Fibroblast of peridontal ligament (primary cell): ENCODE data around the gene COLEC12.

Experiments used
- DNase-seq: peaks from one replicate; pipeline ENCODE4 v3.0.0-alpha.2; 2010; ENCODE audit errors: extremely low read depth

COLEC12 gene

DNA sequence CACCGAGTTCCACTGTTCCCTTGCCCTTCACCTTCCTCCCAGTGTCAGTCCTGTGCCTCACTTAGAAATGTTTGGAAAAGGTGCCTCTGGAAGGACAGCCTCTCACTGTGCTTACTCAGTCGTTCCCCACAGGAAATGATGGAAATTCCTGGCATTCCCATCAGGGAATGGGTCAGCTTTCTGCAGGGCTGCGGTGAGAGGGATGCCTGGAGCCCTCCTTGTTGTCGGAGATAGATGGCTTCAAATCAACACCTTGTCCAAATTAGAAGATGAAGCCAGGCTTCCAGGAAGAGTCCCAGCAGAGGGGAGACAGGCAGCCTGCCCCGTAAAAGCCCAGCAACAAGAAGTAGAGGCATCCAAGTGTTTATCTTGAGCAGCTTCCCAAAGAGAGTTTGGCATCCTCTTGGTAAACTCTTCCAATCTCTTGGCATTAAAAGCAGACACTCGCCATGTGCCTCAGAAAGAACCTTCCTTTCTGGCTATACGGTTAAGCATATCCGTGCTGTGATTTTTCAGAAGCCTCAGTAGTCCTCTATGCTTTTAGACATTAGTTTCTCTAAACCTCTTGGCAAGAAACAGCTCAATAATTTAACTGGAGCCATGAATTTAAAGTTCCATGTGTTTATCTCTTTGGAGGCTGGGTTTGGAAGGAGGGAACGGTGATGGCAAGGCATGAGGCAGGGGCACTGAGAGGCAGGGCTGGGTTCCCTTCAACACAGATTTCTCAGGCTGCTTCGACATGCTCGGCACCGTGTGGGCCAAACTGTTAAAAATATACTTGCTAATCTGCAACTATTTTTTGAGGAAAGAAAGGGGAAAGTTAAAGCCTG is 25.1 kb downstream of the COLEC12 start:
- DNase-seq: peak; percentile 86

- no peak for DNase-seq
Observed at GRCh38 chr18:474416-474815, 26.1 kb downstream of the COLEC12 start.

DNA sequence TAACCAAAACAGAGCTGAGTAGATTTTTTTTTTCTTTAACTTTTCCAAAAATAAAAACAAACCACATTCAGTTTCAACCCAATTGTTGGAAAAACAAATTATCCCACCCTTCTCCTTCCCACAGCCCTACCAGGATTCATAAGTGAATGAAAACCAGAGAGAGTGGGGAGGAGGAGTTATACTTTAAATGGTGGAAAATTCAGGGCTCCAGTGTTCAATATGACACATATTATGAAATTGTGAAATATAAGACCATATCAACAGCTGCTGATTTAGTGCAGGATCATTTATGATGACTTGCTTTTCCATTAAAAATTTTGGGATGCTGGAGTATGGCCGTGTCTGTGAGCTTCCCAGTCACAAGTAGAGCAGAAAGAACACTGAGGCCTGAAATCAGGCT is 26.7 kb downstream of the COLEC12 start:
- DNase-seq: peak; percentile 76

DNA sequence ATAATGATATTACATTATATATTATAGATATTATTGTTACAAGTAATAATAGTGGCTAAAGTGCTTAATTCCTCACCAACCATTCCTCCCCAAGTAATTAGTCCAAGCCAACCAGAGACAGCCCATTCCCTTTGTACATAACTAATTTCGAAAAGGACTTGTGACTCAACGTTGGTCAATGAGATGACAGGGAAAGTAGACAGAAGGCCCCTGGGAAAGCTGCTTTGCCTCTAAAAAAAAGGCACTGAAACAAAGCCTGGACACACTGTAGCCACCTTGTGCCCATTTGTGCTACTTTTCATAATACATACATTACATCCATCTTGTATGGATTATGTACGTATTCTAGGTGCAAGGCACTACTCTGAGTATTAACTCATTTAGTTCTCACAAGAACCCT is 28.8 kb downstream of the COLEC12 start:
- DNase-seq: no peak

DNA sequence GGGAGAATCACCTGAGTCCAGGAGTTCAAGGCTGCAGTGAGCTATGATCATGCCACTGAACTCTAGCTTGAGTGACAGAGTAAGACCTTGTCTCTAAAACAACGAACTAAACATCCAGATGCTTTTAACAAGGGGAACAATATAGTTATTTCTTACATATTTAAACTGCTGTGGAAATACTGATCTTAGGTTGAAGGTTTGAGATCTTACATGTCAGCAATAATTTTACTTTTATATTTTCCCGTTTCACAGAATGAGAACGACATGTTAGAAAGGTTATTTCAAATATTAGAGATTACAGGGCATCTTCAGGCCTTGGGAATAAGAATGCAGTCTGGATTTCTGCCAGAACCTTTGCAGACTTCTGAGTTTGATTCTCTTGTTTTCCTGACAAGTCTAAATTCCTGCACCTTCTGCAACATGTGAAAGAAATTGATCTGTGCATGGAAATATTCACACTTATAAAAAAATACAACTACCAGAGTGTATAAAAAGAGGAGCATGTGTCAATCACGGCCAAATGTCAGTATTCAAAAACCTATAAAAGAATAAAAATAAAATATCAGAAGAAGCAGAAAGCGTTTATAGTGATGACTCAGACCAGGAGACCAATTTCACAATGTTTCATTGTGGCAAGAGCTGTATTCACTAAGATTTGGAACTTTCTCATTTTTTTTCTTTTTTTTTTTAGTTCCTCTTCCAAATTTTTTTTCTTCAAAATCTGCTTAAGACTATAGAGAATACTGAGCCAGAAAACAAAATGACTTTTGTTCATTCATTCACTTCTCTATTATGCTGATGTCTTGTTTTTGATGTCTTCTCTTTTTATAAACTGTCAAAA is 29.6 kb downstream of the COLEC12 start:
- peak; percentile 93 for DNase-seq

- no peak for DNase-seq
Observed at GRCh38 chr18:468955-469790, 31.3 kb downstream of the COLEC12 start.

DNA sequence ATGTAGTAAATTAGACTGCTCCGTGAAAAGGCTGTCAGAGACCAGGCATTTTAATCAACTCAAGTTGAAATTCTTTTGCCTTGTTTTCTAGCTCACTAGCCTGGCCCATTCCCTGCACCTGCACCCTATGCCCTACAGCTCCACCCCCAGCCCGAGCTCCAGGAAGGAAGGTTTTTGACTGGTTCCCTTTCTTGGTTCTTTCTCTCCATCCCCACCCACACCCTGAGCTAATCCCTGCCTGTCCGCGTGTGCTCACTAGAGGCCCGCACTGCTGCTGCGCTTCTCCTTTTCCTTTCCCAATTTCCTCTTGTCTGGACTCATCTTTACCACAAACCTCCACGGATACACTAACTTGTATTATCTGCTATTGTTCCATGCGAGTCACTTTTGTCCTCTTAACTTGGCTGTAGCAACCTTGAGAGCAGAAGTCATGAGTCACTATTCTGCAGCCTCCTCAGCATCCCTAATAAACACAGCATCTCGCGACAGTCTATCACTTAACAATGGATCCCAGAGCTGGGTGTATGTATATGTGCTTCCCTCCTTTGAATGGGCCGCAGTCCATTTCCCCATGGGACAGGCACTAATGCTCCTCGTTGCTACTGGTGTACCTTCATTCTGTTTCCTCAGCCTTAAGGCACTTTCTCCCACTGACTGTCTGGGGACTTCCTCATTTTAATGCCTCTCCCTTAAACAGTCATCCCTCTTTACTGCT is 36.5 kb downstream of the COLEC12 start:
- no peak for DNase-seq

DNA sequence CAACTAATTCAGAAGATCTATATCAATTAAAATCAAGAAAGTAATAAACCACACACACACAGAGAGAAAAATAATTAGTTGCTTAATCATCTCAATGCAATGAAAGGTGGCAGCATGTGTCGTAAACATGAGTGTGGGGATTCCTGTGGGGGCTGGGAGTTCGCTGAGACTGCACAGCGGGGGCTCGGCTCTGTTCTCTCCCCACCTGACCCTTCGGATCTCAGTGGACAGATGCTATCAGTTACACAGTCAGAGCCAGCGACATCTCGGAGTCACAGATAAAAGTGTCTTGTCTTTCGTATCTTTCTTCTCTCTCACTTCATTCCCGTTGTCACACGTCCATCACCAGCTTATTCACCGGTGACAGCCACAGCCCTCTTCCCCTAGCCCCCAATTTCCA is 37.1 kb downstream of the COLEC12 start:
- no peak for DNase-seq

DNA sequence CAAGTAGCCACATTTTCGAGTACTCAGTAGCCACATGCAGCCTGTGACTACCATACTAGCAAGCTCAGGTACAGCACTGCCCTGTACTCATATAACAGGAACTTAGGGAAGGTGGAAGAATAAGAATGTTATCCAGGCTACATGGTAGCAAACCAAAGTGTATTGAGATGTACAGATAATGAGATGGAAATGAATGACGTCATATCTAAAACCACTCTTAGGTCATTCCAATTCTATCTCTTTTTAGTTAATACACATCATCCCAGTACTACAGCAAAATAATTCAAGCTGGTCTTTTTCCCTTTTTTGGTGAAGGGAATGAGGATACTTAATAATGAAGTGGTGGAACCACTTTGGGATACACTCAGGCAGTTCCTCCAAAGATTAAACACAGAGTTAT is 38.7 kb downstream of the COLEC12 start:
- DNase-seq: no peak

DNA sequence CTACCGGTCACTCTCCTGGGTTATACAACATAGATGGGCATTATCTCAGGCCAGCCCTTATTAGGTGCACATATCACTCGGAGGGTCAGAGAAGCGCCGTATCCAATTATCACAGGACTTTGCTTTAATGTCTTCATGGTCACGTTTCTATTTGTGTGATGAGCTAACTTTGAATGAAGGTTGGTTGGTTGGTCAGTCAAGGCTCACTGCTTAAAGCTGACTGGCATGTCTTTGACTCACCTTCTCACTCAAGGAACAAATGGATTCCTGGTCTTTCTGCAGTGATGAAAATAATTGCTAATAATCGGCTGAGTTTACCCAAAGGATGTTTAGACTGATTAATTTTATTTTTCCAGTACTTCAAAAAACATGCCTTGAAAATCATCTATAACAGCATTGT is 39.7 kb downstream of the COLEC12 start:
- DNase-seq: no peak

DNA sequence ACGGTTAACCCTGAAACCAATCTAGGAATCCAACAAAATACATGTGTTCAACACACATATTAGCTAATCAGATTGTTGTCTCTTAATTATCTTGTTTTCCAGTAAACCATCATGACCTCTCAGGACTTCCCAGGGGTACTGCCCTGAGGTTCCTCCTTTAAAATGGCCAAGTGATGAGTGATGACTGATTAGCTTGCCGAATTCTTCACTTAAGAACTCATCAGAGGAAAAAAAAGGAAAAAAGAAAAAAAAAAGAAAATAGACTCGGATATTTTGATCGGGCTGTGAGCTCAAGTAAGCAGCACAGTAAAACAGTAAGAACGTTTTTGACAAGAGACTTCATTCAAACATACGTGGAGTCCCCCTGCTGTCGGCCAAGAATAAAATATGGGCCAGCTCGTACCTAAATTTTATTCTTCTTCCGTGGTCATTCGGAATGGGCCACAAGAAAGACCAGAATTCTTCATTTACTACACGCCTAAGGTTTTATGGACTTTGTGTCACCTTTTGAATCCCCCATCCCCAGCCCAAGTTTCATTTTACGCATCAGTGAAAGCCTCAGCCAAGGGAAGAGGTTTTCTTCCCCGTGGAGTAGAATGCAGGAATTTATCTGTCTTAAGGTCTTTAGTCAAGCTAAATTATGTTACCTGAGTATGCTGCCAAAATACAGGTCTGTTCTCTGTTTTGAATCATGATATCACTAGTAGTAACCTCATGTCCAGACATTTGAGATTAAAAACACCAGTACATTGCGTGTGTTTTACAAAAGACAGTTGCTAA is 40.5 kb downstream of the COLEC12 start:
- DNase-seq: peak; percentile 61

DNA sequence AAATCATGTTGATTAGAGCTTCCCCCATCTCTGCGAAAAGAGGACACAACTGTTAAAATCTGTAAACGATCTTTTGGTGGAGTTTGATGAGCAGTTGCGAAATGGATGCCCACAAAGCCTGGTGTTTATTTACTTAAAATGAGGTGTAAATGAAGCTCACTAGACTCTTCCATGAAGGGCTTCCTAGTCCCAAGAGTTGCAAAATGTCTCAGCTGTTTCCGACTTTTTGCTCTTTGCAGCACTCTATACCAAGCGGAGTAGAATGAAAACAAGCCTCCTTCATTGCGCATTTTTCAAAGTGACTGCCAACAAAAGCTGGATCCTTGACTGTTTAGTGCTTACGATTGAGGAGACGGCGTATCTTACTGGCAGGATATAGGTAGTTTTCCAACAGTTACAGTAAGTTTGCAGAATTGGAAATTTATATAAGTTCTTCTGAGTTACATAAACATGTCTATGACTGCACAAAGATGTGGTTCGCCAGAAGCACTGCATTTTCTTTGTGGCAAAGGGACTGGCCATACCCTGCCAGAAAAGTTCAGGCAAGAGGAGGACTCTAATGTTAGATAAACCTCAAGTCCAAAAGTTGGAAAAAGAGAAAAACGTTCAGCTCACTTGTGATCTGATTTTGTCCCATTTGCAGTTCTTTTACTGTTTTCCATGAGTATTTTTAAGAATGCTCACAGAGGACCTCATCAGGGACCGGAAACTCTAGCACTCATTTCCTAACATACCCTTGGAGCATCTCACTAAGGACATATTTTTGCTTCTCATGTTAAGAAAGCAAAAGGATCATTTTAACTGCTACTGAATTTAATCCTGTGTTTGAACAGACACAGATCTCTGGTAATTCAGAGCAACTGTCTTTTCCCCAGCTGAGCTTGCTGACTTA is 42.7 kb downstream of the COLEC12 start:
- peak; percentile 88 for DNase-seq

DNA sequence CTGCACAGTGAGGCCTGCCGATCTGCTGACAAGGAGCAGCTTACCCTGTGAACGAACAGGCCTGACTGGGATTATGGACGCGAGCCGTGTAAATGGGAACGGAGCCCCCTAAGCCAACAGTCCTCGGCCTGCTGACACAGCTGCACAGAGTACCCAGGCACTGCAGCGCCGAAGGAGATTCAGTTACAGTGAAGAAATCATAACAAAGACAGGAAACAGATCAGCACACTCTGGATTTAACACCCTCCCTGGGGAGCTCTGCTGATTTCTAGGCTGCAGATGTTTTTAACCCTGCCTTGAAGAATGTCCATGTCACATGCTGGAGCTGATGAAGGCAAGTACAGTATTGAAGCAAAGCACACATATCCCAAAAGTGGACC is 43.4 kb downstream of the COLEC12 start:
- peak; percentile 99 for DNase-seq

DNA sequence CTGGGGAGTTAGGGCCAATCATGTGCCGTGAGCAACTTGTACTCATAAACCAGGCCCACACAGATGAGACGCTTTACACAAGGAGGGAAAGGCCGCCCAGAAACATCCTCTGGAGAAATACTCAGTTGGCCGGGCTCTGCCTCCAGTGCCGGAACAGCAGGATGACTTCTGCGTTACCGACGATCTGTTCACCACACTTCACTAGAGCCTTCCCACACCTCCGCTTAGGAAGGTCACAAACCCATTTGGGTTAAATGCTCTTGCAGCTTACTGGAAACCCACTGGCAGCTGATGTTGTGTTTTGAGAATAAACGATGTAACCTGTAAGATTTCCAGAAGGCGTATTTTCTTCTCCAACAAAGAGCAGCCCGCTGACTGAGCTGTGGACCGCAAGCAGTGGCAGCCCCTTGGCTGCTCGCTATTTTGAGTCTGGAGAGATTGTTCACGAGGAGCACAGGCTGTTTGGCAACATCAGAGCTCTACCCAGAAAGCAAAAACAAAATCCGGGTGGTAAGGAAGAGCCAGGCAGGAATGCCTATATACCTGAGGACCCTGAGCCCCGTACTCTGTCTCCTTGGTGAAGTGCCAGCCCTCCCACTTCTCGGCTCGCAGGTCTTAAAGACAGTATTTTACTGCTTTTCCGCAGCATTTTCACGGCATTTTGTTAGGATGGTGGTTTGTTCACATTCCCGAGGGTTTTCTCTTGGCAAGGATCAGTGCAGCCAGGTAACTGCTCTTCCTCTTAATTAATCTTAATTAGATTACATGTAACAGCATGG is 44.0 kb downstream of the COLEC12 start:
- peak; percentile 85 for DNase-seq

DNA sequence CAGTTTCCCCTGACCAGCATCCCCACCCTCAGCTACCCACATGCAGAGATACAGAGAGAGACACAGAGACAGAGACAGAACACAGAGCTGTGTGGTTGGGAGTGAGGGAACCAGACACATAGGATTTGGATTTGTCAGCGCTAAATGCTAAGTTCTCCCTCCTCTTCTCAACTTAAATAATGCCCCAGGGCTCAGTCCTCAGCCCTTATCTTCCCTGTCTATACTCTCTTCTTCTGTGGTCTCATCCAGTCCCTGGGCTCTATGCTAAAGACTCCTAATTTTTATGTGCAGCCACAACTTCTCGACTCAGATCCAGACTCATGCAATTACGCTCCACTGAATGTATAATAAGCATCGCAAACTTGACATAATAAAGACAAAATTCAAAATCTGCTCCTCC is 47.1 kb downstream of the COLEC12 start:
- DNase-seq: no peak

GRCh38 chr18:452816-453215 is 47.7 kb downstream of the COLEC12 start:
- peak; percentile 66 for DNase-seq

- no peak for DNase-seq
Observed at GRCh38 chr18:449374-449773, 51.1 kb downstream of the COLEC12 start.

DNA sequence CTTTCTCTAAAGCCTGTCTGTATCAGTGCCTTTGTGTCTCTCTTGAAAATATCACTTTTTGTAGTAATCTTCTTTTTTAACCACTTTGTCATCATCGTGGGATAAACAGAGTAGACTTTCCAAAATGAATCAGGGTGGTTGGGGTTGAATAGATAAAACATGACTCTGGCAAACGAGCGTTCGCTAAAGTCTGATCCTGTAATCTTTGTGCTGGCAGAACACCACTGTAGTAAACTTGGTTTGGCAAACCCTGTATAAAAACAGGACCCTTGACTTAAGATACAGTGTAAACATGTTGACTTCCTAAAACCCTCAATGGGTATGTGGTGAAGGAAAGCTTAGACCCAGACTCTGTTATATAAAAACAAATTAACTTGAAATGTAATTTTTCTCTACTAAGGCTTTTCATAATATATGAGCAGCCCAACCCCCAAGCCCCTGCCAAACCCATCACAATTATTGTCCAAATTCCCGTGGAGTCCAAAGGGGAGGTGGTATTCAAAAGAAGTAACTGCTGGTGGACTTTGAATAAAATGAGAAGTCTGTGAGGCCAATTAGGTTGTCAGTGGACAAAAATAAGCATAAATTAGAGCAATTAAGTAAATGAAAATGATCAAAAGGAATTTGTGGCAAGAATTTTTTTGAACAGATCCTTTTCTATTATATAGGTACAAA is 52.2 kb downstream of the COLEC12 start:
- peak; percentile 80 for DNase-seq
